ENCODE data around the gene PLOD2. TPM values are rescaled to one million over a fixed set of nuclear protein-coding genes. Genes with fewer than 3 reads are reported as not detected.
"Not testable (repeated sequence)": the region's sequence is repeated elsewhere in the genome, so short reads cannot be mapped to it uniquely, and the experiment has no call there.

The PLOD2 gene
- total RNA-seq, 1 donor from 2014 or later = 117 TPM

DNA sequence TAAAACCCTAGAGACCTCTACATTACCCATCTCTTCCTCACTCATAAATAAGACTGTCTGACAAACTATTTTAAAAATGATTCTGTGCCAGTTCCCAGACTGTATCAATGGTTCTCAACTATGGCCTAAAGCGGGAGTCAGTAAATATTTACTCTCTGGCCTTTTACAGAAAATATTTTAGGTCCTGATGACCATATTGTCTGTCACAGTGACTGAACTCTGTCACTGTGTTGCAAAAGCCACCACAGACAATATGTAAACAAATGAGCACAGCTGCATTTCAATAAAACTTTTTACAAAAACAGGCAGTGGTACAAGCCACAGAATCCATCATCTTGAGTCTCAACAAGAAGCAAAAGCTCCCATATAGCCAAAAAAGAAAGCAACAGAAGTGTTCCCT, 45.4 kb downstream of the PLOD2 start:
- Mint-ChIP-seq H3K27ac (ENCODE audit: unreplicated experiment) (no peak overlapping the region), H3K9me3 (ENCODE audit: unreplicated experiment) (peaks cover 15% of the 10 kb centered on the region), H3K4me3 (ENCODE audit: unreplicated experiment) (no peak overlapping the region), H3K36me3 (ENCODE audit: low read depth, unreplicated experiment) (peaks cover 45% of the 10 kb centered on the region), H3K27me3 (ENCODE audit: low read depth, unreplicated experiment) (no peaks in the 10 kb centered on the region), H3K4me1 (ENCODE audit: low read depth, unreplicated experiment) (peaks cover 11% of the 10 kb centered on the region)
- TF ChIP-seq EZH2 (IDR thresholded peaks at IDR 0.05; ENCODE audit: insufficient read depth, low read length) = no peak
- TF ChIP-seq, protein P1, sequence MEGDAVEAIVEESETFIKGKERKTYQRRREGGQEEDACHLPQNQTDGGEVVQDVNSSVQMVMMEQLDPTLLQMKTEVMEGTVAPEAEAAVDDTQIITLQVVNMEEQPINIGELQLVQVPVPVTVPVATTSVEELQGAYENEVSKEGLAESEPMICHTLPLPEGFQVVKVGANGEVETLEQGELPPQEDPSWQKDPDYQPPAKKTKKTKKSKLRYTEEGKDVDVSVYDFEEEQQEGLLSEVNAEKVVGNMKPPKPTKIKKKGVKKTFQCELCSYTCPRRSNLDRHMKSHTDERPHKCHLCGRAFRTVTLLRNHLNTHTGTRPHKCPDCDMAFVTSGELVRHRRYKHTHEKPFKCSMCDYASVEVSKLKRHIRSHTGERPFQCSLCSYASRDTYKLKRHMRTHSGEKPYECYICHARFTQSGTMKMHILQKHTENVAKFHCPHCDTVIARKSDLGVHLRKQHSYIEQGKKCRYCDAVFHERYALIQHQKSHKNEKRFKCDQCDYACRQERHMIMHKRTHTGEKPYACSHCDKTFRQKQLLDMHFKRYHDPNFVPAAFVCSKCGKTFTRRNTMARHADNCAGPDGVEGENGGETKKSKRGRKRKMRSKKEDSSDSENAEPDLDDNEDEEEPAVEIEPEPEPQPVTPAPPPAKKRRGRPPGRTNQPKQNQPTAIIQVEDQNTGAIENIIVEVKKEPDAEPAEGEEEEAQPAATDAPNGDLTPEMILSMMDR (IDR thresholded peaks at IDR 0.05; ENCODE audit: insufficient read depth, low read depth, low read length) = no peak
- FAIRE-seq (no peak), DNase-seq (ENCODE audit: low read depth) (no peak)
- H2AFZ ChIP-seq (ENCODE audit: low read depth, low read length) = no peak overlapping the region
- no peaks in the 10 kb centered on the region for H3K27me3 ChIP-seq (ENCODE audit: insufficient read depth, low read length)
- peaks cover 12% of the 10 kb centered on the region for H3K79me2 ChIP-seq (ENCODE audit: insufficient read depth, low read length)
- H3K27ac ChIP-seq (ENCODE audit: low read depth, low read length) = no peak overlapping the region
- no peak overlapping the region for H3K9ac ChIP-seq (ENCODE audit: low read length)
- no peaks in the 10 kb centered on the region for H3K9me3 ChIP-seq (ENCODE audit: insufficient read depth, low read depth, low read length)
- H3K4me3 ChIP-seq (ENCODE audit: insufficient read depth, low read depth, low read length) = no peak overlapping the region
- peaks cover 4% of the 10 kb centered on the region for H3K4me1 ChIP-seq (ENCODE audit: insufficient read depth, low read length)
- no peak overlapping the region for H3K4me2 ChIP-seq (ENCODE audit: low read length)
- H4K20me1 ChIP-seq (ENCODE audit: insufficient read depth, low read length) = no peaks in the 10 kb centered on the region
- H3K36me3 ChIP-seq (ENCODE audit: insufficient read depth, low read length) = peaks cover 8% of the 10 kb centered on the region

DNA sequence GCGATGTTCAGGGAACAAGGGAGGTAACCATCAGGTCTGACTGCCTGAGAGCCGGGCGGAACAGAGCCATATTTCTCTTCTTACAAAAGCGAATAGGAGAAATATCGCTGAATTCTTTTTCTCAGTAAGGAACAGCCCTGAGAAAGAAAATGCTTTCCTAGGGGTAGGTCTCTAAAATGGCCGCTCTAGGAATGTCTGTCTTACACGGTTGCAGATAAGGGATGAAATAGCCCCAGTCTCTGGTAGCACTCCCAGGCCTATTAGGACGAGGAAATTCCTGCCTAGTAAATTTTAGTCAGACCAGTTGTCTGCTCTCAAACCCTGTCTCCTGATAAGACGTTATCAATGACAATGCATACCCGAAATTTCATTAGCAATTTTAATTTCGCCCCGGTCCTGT, 47.2 kb downstream of the PLOD2 start:
- Histone ChIP-seq H3K36me3 (ENCODE audit: insufficient read depth, low read length) (peaks cover 12% of the 10 kb centered on the region), H3K79me2 (ENCODE audit: insufficient read depth, low read length) (peaks cover 15% of the 10 kb centered on the region)
- H4K20me1 ChIP-seq (ENCODE audit: insufficient read depth, low read length); FAIRE-seq; H3K9me3 ChIP-seq (ENCODE audit: insufficient read depth, low read depth, low read length); H3K27me3 Mint-ChIP-seq (ENCODE audit: low read depth, unreplicated experiment); H3K4me3 ChIP-seq (ENCODE audit: insufficient read depth, low read depth, low read length); H3K9ac ChIP-seq (ENCODE audit: low read length); H3K4me1 ChIP-seq (ENCODE audit: insufficient read depth, low read length); H3K27ac Mint-ChIP-seq (ENCODE audit: unreplicated experiment); H3K4me3 Mint-ChIP-seq (ENCODE audit: unreplicated experiment); H3K27me3 ChIP-seq (ENCODE audit: insufficient read depth, low read length); H3K27ac ChIP-seq (ENCODE audit: low read depth, low read length); H3K4me2 ChIP-seq (ENCODE audit: low read length); H2AFZ ChIP-seq (ENCODE audit: low read depth, low read length); DNase-seq (ENCODE audit: low read depth): not testable (repeated sequence)
- Mint-ChIP-seq H3K9me3 (ENCODE audit: unreplicated experiment) (peaks cover 14% of the 10 kb centered on the region), H3K36me3 (ENCODE audit: low read depth, unreplicated experiment) (peaks cover 37% of the 10 kb centered on the region), H3K4me1 (ENCODE audit: low read depth, unreplicated experiment) (peaks cover 16% of the 10 kb centered on the region)

DNA sequence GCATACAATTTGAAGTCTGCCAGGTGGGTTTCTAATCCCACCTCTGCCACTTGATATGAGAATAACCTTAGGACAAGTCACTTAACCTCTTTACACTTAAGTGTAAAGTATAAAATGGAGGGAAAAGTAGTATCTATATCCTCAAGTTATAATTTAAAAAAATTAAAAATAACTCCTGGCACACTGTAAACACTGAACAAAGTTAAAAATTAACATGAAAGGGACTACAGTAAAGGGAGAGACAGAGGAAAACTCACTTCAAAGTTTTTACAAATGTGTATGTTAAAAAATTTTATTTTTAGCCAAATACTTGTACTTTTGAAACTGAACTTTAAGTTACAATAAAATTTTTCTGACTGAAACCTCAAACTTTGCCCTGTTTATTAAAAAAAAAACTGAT, 49.6 kb downstream of the PLOD2 start:
- Mint-ChIP-seq H3K27ac (ENCODE audit: unreplicated experiment) (no peak overlapping the region), H3K4me3 (ENCODE audit: unreplicated experiment) (no peak overlapping the region), H3K27me3 (ENCODE audit: low read depth, unreplicated experiment) (no peaks in the 10 kb centered on the region), H3K9me3 (ENCODE audit: unreplicated experiment) (peaks cover 13% of the 10 kb centered on the region), H3K36me3 (ENCODE audit: low read depth, unreplicated experiment) (peaks cover 40% of the 10 kb centered on the region), H3K4me1 (ENCODE audit: low read depth, unreplicated experiment) (peaks cover 5% of the 10 kb centered on the region)
- H3K9ac ChIP-seq (ENCODE audit: low read length) = no peak overlapping the region
- no peak overlapping the region for H3K27ac ChIP-seq (ENCODE audit: low read depth, low read length)
- DNase-seq (ENCODE audit: low read depth) (no peak), FAIRE-seq (no peak)
- peaks cover 13% of the 10 kb centered on the region for H3K36me3 ChIP-seq (ENCODE audit: insufficient read depth, low read length)
- no peak overlapping the region for H3K4me3 ChIP-seq (ENCODE audit: insufficient read depth, low read depth, low read length)
- H3K4me1 ChIP-seq (ENCODE audit: insufficient read depth, low read length) = peaks cover 3% of the 10 kb centered on the region
- TF ChIP-seq, protein P1 (IDR thresholded peaks at IDR 0.05; ENCODE audit: insufficient read depth, low read depth, low read length) = no peak
- no peak for TF ChIP-seq EZH2 (IDR thresholded peaks at IDR 0.05; ENCODE audit: insufficient read depth, low read length)
- peaks cover 10% of the 10 kb centered on the region for H4K20me1 ChIP-seq (ENCODE audit: insufficient read depth, low read length)
- no peaks in the 10 kb centered on the region for H3K9me3 ChIP-seq (ENCODE audit: insufficient read depth, low read depth, low read length)
- no peaks in the 10 kb centered on the region for H3K27me3 ChIP-seq (ENCODE audit: insufficient read depth, low read length)
- no peak overlapping the region for H3K4me2 ChIP-seq (ENCODE audit: low read length)
- H2AFZ ChIP-seq (ENCODE audit: low read depth, low read length) = no peak overlapping the region
- peaks cover 12% of the 10 kb centered on the region for H3K79me2 ChIP-seq (ENCODE audit: insufficient read depth, low read length)

All from astrocyte (in vitro differentiated cells and primary cell).